ENCODE measurements around the gene USP32.

USP32 gene

DNA sequence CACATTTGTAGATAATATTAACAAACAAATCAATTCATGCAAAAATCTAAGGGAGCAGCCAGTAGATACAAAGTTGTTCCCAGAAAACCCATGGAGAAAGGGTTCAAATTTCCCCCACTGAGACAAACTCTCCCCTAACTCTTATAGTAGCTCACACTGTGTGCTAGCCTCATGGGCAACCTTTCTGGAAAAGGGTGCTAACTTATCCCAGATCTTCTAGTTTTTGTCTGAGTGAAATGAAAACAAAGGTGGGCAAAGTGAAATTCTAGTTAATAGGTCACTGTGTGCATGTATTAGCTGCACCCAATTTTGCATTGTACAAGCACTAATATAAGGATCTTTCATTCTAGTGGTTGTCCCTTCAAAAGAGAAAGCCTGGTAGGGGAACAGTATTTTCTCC, 9.9 kb upstream of the USP32 start:
- DNase-seq (ENCODE audit: low read depth in 2 of 2), result no peak
- no peak overlapping the region for H3K4me3 ChIP-seq (replicated peaks in 1 of 2; ENCODE audit: low read depth in 2 of 2, low read length in 2 of 2)
- TF ChIP-seq, protein P1, sequence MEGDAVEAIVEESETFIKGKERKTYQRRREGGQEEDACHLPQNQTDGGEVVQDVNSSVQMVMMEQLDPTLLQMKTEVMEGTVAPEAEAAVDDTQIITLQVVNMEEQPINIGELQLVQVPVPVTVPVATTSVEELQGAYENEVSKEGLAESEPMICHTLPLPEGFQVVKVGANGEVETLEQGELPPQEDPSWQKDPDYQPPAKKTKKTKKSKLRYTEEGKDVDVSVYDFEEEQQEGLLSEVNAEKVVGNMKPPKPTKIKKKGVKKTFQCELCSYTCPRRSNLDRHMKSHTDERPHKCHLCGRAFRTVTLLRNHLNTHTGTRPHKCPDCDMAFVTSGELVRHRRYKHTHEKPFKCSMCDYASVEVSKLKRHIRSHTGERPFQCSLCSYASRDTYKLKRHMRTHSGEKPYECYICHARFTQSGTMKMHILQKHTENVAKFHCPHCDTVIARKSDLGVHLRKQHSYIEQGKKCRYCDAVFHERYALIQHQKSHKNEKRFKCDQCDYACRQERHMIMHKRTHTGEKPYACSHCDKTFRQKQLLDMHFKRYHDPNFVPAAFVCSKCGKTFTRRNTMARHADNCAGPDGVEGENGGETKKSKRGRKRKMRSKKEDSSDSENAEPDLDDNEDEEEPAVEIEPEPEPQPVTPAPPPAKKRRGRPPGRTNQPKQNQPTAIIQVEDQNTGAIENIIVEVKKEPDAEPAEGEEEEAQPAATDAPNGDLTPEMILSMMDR (IDR thresholded peaks at IDR 0.05; ENCODE audit: low read depth, low read length), result no peak

DNA sequence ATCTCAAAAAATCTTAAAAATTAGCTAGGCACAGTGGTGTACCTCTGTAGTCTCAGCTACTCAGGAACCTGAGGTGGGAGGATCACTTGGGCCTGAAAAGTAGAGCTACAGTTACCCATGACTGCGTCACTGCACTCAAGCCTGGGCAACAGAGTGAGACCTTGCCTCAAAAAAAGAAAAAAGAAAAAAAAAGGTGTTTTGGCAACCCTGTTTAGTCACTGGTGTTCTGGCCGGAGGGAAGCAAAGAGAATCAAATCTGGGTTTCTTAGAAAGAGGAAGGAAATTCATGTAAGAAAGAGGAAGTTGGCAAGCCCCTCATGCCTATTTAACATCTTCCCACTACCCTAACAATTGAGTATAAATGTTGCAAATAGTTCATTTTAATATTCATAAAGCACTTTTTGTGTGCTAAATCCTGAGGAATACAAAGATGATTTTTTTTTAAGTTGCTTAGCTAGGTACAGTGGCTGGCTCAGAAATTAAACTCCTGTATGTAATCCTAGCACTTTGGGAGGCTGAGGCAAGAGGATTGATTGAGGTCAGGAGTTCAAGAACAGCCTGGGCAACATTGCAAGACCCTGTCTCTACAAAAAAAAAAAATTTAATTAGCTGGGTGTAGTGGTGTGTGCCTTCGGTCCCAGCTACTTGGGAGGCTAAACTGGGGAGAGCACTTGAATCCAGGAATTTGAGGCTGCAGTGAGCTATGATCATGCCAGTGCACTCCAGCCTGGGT, 6.5 kb upstream of the USP32 start:
- H3K4me3 ChIP-seq (replicated peaks in 1 of 2; ENCODE audit: low read depth in 2 of 2, low read length in 2 of 2), result no peak overlapping the region
- DNase-seq (ENCODE audit: low read depth in 2 of 2), result no peak
- TF ChIP-seq, protein P1 (IDR thresholded peaks at IDR 0.05; ENCODE audit: low read depth, low read length), result no peak

DNA sequence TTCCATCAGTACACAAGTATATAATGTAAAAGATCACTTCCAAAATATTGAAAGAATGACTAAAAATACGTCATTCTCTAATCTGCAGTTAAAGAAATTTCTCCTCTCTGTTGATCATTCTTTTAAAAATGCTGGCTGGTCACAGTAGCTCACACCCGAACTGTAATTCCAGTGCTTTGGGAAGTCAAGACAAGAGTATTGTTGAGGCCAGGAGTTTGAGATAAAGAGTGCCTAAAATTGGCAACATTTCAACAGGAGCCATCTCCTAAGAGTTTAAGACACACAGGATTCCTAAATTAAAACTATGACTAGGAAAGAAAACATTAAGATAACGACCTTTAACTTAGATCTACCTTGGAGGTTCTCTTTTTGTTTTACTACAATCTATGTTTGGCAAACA, 4.5 kb upstream of the USP32 start:
- no peak overlapping the region for H3K4me3 ChIP-seq (replicated peaks in 1 of 2; ENCODE audit: low read depth in 2 of 2, low read length in 2 of 2)
- DNase-seq (ENCODE audit: low read depth in 2 of 2), result no peak
- TF ChIP-seq, protein P1 (IDR thresholded peaks at IDR 0.05; ENCODE audit: low read depth, low read length), result no peak

DNA sequence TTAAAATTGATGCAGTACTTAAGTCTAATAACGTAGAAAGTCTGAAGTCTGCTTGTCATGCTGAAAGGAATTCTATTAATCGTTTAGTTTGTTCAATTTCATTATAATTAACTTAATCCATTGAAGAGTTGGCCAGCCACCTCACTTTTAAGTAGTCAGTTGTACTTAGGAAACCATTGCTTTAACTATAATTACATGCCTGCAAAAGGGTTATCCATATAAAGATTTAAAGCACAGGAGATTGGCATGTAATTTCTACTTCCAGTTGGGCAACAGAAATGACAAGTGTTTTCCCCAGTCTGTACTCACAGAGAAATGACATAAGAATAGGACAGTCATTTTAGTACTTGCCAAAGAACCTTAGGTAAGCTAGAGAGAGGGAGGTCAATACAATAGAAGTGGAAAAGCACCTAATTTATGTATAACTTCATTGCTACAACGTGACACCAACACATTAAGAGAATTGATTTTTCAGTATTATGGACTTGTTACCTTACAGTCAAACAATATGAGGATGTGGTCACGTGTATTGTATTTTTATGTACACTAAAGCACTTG, 3.7 kb upstream of the USP32 start:
- TF ChIP-seq, protein P1 (IDR thresholded peaks at IDR 0.05; ENCODE audit: low read depth, low read length), result no peak
- no peak overlapping the region for H3K4me3 ChIP-seq (replicated peaks in 1 of 2; ENCODE audit: low read depth in 2 of 2, low read length in 2 of 2)
- DNase-seq (ENCODE audit: low read depth in 2 of 2), result no peak

DNA sequence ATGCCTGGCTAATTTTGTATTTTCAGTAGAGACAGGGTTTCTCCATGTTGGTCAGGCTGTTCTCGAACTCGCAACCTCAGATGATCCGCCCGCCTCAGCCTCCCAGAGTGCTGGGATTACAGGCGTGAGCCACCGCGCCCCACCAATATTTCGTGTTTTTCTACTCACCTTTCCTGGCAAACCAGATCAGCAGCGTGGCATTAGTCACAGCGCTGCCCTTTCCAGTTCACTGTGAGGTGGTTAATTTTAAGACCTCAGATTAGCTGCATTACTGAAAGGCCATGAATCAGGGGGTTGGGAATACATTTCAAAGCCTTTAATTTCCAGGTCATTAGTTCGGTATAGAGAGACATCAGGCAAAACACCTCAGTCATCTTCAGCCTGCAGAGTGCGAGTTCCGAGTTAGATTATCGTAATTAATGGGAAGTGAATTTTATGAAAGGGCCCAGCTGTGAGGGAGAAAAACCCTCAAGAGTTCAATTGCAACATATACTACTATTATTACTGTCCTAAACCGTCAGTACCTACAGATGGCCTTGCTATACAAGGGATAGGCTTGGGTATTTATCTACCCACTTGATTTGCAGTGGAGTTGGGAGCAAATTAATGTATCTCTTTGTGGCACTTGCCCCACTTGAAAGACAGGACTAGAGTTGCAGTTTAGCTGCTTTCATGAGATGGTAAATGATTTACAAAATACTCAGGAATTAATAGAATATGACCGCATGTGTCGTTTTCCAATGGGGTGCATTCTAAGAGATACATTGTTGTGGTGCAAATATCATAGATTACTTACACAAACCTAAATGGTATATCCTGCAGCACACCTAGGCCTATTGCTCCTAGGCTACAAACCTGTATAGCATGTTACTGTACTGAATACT, 2.1 kb upstream of the USP32 start:
- DNase-seq (ENCODE audit: low read depth in 2 of 2), result no peak
- no peak overlapping the region for H3K4me3 ChIP-seq (replicated peaks in 1 of 2; ENCODE audit: low read depth in 2 of 2, low read length in 2 of 2)
- TF ChIP-seq, protein P1 (IDR thresholded peaks at IDR 0.05; ENCODE audit: low read depth, low read length), result no peak

DNA sequence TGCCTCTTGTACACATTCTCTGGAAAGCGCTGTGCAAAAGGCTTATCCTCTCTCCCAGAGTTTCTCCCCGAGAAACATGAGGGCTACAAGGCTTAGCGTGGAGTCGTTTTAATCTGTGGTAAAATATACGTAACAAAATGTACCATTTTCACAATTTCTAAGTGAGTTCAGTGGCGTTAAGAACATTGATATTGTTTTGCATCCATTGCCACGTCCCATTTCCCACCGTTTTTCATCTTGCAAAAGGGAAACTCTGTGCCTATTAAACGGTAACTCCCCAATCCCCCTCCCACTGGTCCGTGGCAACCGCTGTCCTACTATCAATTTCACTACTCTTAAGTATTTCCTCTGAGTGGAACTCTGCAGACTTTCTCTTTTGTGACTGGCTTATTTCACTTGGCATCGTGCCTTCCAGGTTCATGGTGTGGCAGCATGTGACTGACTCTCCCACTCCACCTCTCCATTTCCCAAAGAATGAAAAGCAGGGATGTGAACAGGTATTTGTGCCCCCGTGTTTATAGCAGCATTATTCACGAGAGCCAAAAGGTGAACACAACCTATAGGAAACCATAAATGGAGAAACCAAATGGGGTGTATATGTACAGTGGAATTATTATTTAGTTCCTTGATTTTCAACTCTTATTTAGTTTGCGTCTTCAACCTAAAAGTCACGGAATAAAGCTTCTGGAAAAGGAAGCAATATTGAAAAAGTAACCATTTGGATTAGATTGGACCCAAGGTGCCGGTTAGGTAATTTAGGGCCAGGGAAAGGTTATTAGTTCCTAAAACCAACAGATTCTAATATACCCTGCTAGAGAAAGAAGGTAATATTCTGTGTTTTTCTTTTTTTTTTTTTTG, 1.1 kb upstream of the USP32 start:
- TF ChIP-seq, protein P1 (IDR thresholded peaks at IDR 0.05; ENCODE audit: low read depth, low read length), result no peak
- DNase-seq (ENCODE audit: low read depth in 2 of 2), result peak; percentile 75 to 86
- H3K4me3 ChIP-seq (replicated peaks in 1 of 2; ENCODE audit: low read depth in 2 of 2, low read length in 2 of 2), result peak overlapping the region; percentile 69 to 92
